ENCODE results near the gene IL33.

DNA sequence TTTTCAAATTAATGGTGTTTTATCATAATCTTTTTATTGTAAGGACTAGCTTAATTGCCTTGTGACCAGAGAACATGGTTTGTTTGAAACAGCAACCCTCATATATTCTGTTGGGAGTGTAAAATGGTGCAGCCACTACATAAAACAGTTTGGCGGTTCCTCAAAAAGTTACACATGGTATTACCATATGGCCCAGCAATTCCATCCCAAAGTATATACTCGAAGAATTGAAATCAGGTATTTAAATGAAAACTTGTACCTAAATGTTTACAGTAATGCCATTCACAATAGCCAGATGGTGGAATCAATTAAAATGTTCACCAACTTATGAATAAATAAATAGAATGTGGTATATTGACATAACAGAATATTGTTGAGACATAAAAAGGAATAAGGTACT lies 14.8 kb upstream of the IL33 start:
- TF ChIP-seq CTCF (conservative IDR thresholded peaks at IDR 0.05; ENCODE audit: low read length) (no peak), EZH2phosphoT487 (IDR thresholded peaks at IDR 0.05; ENCODE audit: borderline replicate concordance, low read depth, low read length) (no peak)
